Measurements from ENCODE around the gene SLC51B. TPM values are rescaled to one million over a fixed set of nuclear protein-coding genes. Genes with fewer than 3 reads are reported as not detected.
"Not testable (repeated sequence)": the region's sequence is repeated elsewhere in the genome, so short reads cannot be mapped to it uniquely, and the experiment has no call there.

Gene SLC51B
- polyA plus RNA-seq, 3 donors from 2014 or later, result not detected

DNA sequence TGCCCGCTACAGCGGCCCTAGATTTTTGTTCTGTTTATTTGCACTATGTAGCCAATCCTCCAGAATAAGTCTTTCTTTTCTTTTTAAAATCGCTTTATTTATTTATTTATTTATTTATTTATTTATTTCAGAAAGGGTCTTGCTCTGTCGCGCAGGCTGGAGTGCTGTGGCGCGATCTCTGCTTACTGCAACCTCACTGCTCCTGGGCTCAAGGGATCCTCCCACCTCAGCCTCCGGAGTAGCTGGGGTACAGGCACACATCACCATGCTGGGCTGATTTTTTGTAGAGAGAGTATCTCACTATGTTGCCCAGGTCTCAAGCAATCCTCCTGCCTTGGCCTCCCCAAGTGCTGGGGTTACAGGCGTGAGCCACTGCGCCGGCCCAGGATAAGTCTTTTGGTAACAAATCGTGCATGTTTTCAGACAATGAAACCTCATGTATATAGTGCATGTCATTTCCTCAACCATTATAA is 15.4 kb upstream of the SLC51B start:
- no peak for DNase-seq
- Mint-ChIP-seq H3K27me3 (ENCODE audit: low read depth in 3 of 3) (peaks cover 2 to 7% (median 4%) of the 10 kb centered on the region in 3 donors), H3K27ac (peak overlapping the region in 1 of 6 donors; percentile 64), H3K36me3 (peaks cover 6 to 9% (median 7%) of the 10 kb centered on the region in 3 donors), H3K4me1 (peaks cover 15 to 26% of the 10 kb centered on the region in 2 donors), H3K4me3 (peak overlapping the region; percentile 67 to 90 (median 76)), H3K9me3 (no peaks in the 10 kb centered on the region)

DNA sequence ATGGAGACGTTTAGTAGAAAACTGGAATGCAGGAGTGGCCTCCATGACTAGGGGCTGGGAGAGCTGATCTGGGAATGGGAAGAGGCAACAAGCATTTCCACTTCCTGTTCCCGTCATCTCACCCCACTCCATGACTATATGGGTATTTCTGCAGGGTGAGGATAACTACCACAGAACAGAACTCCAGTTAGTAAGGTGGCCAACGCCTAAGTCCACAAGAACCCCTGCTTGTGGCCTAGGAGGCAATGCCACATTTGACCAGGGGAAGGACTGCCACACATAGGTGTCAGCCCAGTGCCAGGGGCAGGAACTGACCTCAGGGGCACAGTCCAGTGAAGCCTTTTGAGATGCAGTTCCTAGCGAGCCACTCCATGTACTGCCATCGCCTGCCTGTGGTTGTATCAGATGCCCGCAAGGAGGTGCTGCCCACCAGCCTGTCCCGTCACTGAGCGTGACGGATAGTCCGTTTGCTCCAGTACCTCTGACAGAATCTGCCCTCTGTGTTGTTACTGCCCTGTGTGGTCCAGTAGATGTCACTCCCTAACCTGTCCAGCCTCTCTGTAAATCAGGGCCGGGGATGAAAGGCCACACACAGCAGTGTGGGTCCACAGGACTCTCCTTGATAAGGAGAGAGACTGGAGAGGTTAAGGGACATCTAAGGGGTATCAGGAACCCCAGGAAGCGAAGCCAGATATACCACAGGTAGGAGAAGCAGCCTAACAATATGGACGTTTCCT is 12.2 kb upstream of the SLC51B start:
- peaks cover 12 to 20% of the 10 kb centered on the region in 2 donors for H3K4me1 Mint-ChIP-seq
- peak; percentile 33 to 41 (median 38) for DNase-seq
- peaks cover 4 to 7% (median 4%) of the 10 kb centered on the region in 3 donors for H3K27me3 Mint-ChIP-seq (ENCODE audit: low read depth in 3 of 3)
- H3K4me3 Mint-ChIP-seq, result no peak overlapping the region
- no peaks in the 10 kb centered on the region for H3K36me3 Mint-ChIP-seq
- H3K27ac Mint-ChIP-seq, result peak overlapping the region in 1 of 6 donors; percentile 25
- no peaks in the 10 kb centered on the region for H3K9me3 Mint-ChIP-seq

DNA sequence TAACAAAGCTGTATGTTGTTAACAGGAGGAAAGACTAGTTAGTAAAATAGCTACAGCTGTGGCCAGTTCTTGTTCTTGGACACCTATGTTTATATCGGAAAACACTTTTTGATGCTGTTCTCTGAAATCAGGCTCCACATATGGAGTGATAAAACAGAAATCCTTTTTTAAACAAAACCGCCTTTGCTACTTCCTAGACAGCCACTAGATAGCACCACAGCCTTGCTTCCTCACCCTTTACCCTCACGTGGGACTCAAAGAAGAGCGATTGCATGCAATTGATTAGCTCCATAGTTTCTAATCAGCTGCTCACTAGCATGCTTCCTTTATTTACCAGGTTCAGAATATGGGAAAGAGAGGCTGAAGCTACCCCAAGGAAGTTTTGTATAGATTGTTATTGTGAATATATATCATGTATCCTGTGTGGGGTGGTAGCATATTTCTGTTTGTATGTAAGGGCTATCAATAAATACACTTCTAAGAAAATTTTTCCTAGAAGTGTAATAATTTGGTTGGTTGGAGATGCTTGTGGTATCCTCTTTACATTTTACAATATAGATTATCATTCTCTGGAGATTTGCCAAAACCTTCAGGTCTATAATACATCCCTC is 11.4 kb upstream of the SLC51B start:
- no peaks in the 10 kb centered on the region for H3K9me3 Mint-ChIP-seq
- H3K27me3 Mint-ChIP-seq (ENCODE audit: low read depth in 3 of 3), result peaks cover 4 to 9% (median 6%) of the 10 kb centered on the region in 3 donors
- no peak overlapping the region for H3K27ac Mint-ChIP-seq
- no peak for DNase-seq
- peaks cover 4 to 12% of the 10 kb centered on the region in 2 donors for H3K4me1 Mint-ChIP-seq
- no peaks in the 10 kb centered on the region for H3K36me3 Mint-ChIP-seq
- no peak overlapping the region for H3K4me3 Mint-ChIP-seq

DNA sequence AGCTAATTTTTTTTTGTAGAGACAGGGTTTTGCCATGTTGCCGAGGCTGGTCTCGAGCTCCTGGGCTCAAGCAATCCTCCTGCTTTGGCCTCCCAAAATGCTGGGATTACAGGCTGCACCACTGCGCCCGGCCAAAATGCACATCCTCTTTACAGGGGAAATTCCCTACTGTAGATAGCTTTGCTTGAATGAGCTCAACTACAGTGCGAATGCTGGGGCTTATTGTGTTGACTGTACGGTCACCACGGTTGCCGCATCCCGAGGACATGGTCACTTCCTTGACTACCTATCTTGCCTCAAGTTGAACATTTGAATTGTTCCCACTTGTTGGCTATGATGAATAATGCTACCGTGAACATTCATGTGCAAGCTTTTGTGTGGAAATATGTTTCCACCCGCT is 10.5 kb upstream of the SLC51B start:
- Mint-ChIP-seq H3K27me3 (ENCODE audit: low read depth in 3 of 3) (peaks cover 4 to 9% (median 6%) of the 10 kb centered on the region in 3 donors), H3K4me3 (no peak overlapping the region), H3K36me3 (no peaks in the 10 kb centered on the region), H3K4me1 (peaks cover 2 to 10% of the 10 kb centered on the region in 2 donors), H3K27ac (no peak overlapping the region), H3K9me3 (no peaks in the 10 kb centered on the region)
- DNase-seq, result no peak

DNA sequence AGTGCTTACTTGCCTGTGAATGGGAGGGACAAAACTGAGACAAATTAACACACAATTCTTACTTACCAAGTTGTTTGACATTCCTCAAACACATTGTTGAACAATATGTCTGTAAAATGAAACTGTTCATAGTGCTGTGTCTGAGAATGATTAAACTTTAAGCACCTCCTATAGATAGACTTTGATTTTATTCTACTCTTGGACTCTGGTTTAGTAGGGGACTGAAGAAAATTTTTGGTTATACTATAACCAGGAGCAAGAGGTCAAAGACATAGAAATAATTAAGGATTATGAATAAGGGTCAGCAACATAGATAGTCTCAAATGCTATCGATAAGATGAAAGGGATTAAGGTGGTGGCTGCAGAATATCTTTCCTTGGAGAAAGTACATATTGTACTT is 7.9 kb upstream of the SLC51B start:
- H3K27me3 Mint-ChIP-seq (ENCODE audit: low read depth in 3 of 3), result peaks cover 0 to 4% (median 2%) of the 10 kb centered on the region in 3 donors
- no peak for DNase-seq
- H3K36me3 Mint-ChIP-seq, result no peaks in the 10 kb centered on the region
- peaks cover 2 to 10% of the 10 kb centered on the region in 2 donors for H3K4me1 Mint-ChIP-seq
- H3K27ac Mint-ChIP-seq, result no peak overlapping the region
- H3K9me3 Mint-ChIP-seq, result no peaks in the 10 kb centered on the region
- H3K4me3 Mint-ChIP-seq, result no peak overlapping the region

DNA sequence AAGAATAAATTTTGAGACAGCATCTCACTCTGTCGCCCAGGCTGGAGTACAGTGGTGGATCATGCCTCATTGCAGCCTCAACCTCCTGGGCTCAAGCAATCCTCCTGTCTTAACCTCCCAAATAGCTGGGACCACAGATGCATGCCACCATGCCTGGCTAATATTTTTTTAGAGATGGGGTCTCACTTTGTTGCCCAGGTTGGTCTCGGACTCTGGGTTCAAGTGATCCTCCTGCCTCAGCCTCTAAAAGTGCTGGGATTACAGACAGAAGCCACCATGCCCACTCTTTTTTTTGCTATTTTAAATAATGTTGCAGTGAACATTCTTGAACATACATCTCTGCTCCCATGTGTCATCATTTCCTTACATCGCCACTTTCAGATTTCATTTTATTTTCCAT is 6.8 kb upstream of the SLC51B start:
- Mint-ChIP-seq H3K27ac (no peak overlapping the region), H3K9me3 (no peaks in the 10 kb centered on the region), H3K27me3 (ENCODE audit: low read depth in 3 of 3) (peaks cover 0 to 4% (median 2%) of the 10 kb centered on the region in 3 donors), H3K36me3 (no peaks in the 10 kb centered on the region), H3K4me3 (no peak overlapping the region), H3K4me1 (peaks cover 0 to 6% of the 10 kb centered on the region in 2 donors)
- no peak for DNase-seq

DNA sequence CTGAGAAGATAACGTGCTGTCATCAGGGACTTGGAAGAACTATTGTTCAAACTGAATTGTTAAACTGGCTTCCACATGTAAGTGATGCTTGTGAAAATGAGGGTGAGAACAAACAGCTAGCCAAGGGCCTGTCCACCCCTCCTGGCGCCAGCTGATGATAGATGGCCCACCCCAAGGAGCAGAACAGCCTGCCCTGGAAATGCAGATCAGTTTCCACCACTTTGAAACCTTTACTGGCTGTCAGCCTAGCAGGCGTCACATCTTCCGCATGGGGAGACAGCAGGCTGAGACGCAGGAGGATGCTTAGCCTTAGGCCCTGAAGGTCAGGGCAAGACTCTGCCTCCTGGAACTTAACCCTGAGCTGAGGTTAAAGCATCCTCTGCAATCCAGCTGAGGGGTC is 6.4 kb upstream of the SLC51B start:
- Mint-ChIP-seq H3K9me3 (no peaks in the 10 kb centered on the region), H3K4me3 (no peak overlapping the region), H3K36me3 (no peaks in the 10 kb centered on the region), H3K4me1 (peaks cover 0 to 2% of the 10 kb centered on the region in 2 donors), H3K27ac (no peak overlapping the region), H3K27me3 (ENCODE audit: low read depth in 3 of 3) (peaks cover 0 to 4% (median 2%) of the 10 kb centered on the region in 3 donors)
- DNase-seq, result no peak

DNA sequence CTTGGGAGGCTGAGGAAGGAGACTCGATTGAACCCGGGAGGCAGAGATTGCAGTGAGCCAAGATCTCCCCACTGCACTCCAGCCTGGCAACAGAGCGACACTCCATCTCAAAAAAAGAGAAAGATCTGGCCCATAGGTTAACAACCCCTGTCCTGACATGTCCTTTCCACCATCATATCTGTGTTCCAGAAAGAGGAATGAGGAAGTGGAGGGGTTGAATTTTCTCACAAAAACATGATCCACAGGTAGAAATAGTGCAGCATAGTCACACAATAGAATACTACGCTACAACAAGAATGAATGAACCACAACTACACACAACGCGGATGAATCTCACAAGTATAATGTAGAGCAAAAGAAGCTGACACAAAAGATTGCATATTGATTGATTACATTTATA is 4.7 kb upstream of the SLC51B start:
- Mint-ChIP-seq H3K4me3 (no peak overlapping the region), H3K27me3 (ENCODE audit: low read depth in 3 of 3) (peaks cover 0 to 4% (median 4%) of the 10 kb centered on the region in 3 donors), H3K27ac (no peak overlapping the region)

DNA sequence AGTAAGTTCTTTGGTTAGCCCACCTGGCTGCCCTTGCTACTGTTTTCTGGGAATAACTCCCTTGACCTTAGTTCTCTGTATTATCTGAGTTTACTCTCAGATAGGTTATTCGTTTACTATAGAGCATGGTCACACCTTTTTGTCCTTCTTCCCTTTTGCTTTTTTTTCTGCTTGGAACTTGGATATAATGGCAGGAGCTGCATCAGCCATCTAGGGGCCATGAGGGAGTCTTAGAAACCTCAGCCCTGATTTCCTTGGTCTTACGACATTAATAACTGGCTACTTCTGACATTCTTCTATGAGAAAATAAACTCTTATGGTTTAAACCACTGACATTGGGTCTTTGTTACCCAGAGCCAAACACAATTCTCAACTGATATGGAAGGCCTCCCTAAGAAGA is 3.4 kb upstream of the SLC51B start:
- Mint-ChIP-seq H3K27me3 (ENCODE audit: low read depth in 3 of 3) (peaks cover 0 to 4% (median 4%) of the 10 kb centered on the region in 3 donors), H3K27ac (no peak overlapping the region), H3K4me3 (no peak overlapping the region), H3K4me1 (no peaks in the 10 kb centered on the region), H3K36me3 (no peaks in the 10 kb centered on the region), H3K9me3 (no peaks in the 10 kb centered on the region)
- no peak for DNase-seq

More for the DNA sequence above, 4.7 kb upstream of the SLC51B start:
- Mint-ChIP-seq H3K4me1 (no peaks in the 10 kb centered on the region), H3K36me3 (no peaks in the 10 kb centered on the region), H3K9me3 (no peaks in the 10 kb centered on the region)
- no peak for DNase-seq

DNA sequence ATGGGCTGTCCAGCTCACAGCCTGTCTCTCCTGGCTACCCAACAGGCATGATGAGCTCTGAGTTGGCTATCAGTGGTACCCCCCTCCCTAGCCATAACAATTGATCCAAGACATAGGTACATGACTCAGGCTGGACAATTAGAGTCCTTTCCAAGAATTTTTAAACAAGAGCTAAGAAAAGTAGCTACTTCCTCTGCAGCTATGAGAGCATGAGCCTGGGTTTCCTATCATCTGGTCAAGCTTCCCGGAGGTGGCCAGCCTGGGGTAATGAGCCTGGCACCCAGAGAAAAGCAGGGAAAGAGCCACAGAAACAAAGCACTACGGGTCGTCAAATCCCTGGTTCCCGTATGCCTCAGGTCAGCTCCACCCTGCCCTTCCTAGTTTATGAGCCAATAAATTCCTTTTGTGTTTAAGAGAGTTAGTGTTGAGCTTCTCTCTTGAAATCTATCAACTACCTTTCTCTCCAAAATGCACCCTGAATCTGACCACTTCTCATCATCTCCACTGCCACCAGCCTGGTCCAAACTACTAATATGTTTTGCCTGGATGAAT is 2.3 kb upstream of the SLC51B start:
- Mint-ChIP-seq H3K27me3 (ENCODE audit: low read depth in 3 of 3) (peaks cover 0 to 4% (median 3%) of the 10 kb centered on the region in 3 donors), H3K9me3 (no peaks in the 10 kb centered on the region), H3K4me3 (no peak overlapping the region), H3K27ac (no peak overlapping the region), H3K36me3 (no peaks in the 10 kb centered on the region), H3K4me1 (no peaks in the 10 kb centered on the region)
- DNase-seq, result no peak

DNA sequence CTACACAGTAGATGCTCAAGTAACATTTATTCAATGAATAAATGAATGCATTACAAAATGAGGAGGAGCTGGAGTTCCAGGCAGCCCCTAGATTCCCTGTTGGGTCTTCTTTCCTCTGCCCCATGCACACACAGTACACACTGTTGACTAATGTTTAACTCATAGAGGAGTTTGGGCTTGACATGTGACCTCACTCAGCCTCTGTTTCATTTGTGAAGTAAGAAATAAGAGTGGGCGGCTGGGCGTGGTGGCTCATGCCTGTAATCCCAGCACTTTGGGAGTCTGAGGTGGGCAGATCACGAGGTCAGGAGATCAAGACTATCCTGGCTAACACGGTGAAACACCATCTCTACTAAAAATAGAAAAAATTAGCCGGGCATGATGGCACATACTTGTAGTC is 969 bp upstream of the SLC51B start:
- not testable (repeated sequence) for H3K36me3 Mint-ChIP-seq; DNase-seq; H3K4me3 Mint-ChIP-seq; H3K4me1 Mint-ChIP-seq; H3K27ac Mint-ChIP-seq; H3K9me3 Mint-ChIP-seq; H3K27me3 Mint-ChIP-seq (ENCODE audit: low read depth in 3 of 3)

DNA sequence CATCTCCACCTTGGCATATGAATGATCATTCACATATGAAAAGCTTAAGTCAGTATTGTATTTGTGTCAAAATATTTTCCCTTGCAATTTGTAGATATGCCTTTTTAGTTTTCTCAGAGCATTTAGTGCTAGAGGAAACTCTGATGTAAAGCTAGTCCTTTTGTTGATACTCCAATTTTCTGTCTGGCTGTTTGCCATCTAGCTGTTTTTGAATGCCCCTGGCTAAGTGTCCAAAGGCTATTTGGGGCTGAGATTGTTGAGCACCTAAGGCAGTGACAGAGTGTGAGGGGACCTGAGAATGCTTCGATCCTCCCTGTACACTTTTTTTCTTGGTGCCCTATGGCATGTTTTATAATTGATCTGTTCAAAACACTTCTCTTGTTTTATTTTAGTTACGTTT is 3.1 kb downstream of the SLC51B start:
- Mint-ChIP-seq H3K36me3 (no peaks in the 10 kb centered on the region), H3K4me1 (peaks cover 14 to 18% of the 10 kb centered on the region in 2 donors), H3K9me3 (no peaks in the 10 kb centered on the region), H3K4me3 (no peak overlapping the region), H3K27me3 (ENCODE audit: low read depth in 3 of 3) (peaks cover 2 to 6% (median 2%) of the 10 kb centered on the region in 3 donors), H3K27ac (no peak overlapping the region)
- DNase-seq, result no peak

DNA sequence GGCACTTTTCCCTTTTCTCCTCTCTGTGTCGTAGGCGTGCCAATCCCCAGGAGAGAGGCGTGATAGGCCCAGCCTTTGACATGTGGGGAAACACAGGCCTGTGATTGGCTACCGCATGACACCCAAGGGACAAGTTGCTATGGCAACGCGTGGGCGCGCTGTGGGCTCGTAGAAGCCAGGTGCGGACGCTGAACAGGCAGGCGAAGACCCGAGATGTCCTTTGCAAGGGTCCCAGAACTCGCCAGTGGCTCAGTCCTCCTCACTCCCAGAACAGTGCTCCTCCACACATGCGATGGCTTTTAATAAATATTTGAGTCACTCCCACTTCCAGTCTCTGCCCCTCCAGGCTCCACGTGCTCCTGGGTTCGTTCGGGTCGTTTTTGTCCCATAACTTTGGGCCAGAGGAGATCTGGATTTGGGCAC is 4.2 kb downstream of the SLC51B start:
- H3K4me3 Mint-ChIP-seq, result peak overlapping the region; percentile 48 to 86 (median 66)
- DNase-seq, result peak; percentile 82 to 86 (median 85)
- peak overlapping the region in 4 of 6 donors; percentile 28 to 65 (median 40) for H3K27ac Mint-ChIP-seq
- H3K27me3 Mint-ChIP-seq (ENCODE audit: low read depth in 3 of 3), result peaks cover 2 to 6% (median 2%) of the 10 kb centered on the region in 3 donors
- no peaks in the 10 kb centered on the region for H3K36me3 Mint-ChIP-seq
- H3K9me3 Mint-ChIP-seq, result no peaks in the 10 kb centered on the region
- peaks cover 14 to 18% of the 10 kb centered on the region in 2 donors for H3K4me1 Mint-ChIP-seq

DNA sequence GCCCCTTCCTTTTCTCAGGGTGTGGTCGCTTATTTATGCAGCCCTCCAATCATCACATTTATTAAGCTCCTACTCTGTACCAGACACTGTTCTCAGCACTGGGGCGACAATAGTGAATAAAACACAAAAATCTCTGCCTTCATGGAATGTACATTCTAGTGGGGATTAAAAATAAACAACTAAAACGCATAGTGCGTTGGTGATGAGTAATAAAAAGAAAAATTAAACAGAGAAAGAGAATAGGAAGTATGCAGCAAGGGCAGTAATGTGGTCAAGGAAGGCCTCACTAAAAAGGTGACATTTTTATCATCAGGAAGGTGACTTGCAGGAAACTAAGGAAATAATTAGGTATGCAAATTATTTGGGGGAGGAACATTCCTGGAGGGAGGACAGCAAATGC is 5.1 kb downstream of the SLC51B start:
- Mint-ChIP-seq H3K9me3 (no peaks in the 10 kb centered on the region), H3K27ac (peak overlapping the region in 2 of 6 donors; percentile 16 to 77), H3K4me3 (peak overlapping the region in 4 of 5 donors; percentile 48 to 86 (median 64)), H3K27me3 (ENCODE audit: low read depth in 3 of 3) (peaks cover 0 to 6% (median 2%) of the 10 kb centered on the region in 3 donors), H3K4me1 (peaks cover 14 to 18% of the 10 kb centered on the region in 2 donors), H3K36me3 (no peaks in the 10 kb centered on the region)
- no peak for DNase-seq

Data from immature natural killer cell (primary cell).